Fibroblast of the aortic adventitia (primary cell): ENCODE measurements around the gene KIAA0825. TPM values are rescaled to one million over a fixed set of nuclear protein-coding genes. Genes with fewer than 3 reads are reported as not detected.

ENCODE experiments used
- DNase-seq: peaks from one replicate; pipeline ENCODE4 v3.0.0-alpha.2; 2010; ENCODE audit warnings: low read depth
- H3K4me3 ChIP-seq: 2 replicates; pipeline ENCODE4 v1.5.1; 2011; ENCODE audit warnings: low read depth, mild to moderate bottlenecking, control low read depth, low read length, moderate library complexity
- CTCF ChIP-seq: IDR thresholded peaks from 2 replicates; pipeline ENCODE4 v1.5.1; 2011; ENCODE audit warnings: mild to moderate bottlenecking, low read length, control low read depth, inconsistent platforms; ENCODE audit not compliant: insufficient read depth
- total RNA-seq: library from RNA; depleted of rRNA; stranded (reverse); fragments of >200 nt; gene quantifications from 2 replicates; pipeline ENCODE4 v1.2.3, GENCODE V29; 2012; ENCODE audit warnings: low replicate concordance

KIAA0825 gene
- total RNA-seq, 1 donor = 12.2 TPM

- TF ChIP-seq CTCF = no peak
- H3K4me3 ChIP-seq = no peak overlapping the region
- DNase-seq = no peak
Measured at GRCh38 chr5:94374336-94374735, 244.1 kb downstream of the KIAA0825 start.

- no peak for TF ChIP-seq CTCF
- no peak for DNase-seq
- no peak overlapping the region for H3K4me3 ChIP-seq
Measured at GRCh38 chr5:94367900-94368299, 250.5 kb downstream of the KIAA0825 start.

- H3K4me3 ChIP-seq = no peak overlapping the region
- no peak for TF ChIP-seq CTCF
- DNase-seq = no peak
Measured at GRCh38 chr5:94366811-94367210, 251.6 kb downstream of the KIAA0825 start.

- H3K4me3 ChIP-seq = no peak overlapping the region
- no peak for TF ChIP-seq CTCF
- DNase-seq = no peak
Measured at GRCh38 chr5:94362857-94363256, 255.5 kb downstream of the KIAA0825 start.

GRCh38 chr5:94361832-94362796 is 256.3 kb downstream of the KIAA0825 start:
- DNase-seq = no peak
- H3K4me3 ChIP-seq = no peak overlapping the region
- no peak for TF ChIP-seq CTCF

- H3K4me3 ChIP-seq = no peak overlapping the region
- no peak for TF ChIP-seq CTCF
- peak; percentile 4 for DNase-seq
Measured at GRCh38 chr5:94361161-94361560, 257.2 kb downstream of the KIAA0825 start.
